ENCODE results near the gene INO80D. TPM values are rescaled to one million over a fixed set of nuclear protein-coding genes. Genes with fewer than 3 reads are reported as not detected.
A peak's percentile ranks its signal among the peaks of the same experiment; 100 is the strongest.

The INO80D gene
- total and polyA plus RNA-seq, 2 of the 13 experiments (the other 11 are each of a cell fraction or from before 2014, with no cell fraction given), result 7.6 to 7.9 TPM

DNA sequence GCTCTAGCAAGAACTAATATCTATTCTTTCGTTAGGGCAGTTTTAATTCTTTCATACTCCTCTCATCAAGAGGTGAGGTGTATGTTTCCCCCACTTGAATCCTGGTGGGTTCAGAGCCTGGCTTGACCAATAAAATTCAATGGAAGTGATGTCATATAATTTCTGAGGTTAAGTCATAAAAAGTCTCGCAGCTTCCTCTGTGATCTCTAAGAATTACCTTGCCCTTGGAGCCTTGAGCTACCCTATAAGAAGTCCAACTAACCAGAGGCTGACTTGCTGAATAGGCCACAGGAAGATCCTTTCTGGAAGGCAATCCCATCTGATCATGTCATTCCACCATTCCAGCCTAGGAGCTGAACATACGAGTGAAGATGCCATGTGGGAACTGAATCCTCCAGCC is 26.1 kb upstream of the INO80D start:
- Histone ChIP-seq H3K9me3 (ENCODE audit: low read length) (no peaks in the 10 kb centered on the region), H3K27ac (ENCODE audit: extremely low read length, insufficient read depth, low read length) (no peak overlapping the region), H3K9ac (ENCODE audit: insufficient read depth, low read depth, low read length) (no peak overlapping the region), H3K4me2 (ENCODE audit: low read depth, low read length) (no peak overlapping the region), H3K27me3 (ENCODE audit: control insufficient read depth in 1 of 2, insufficient read depth in 2 of 2, low read length in 2 of 2) (no peaks in the 10 kb centered on the region), H3K4me1 (ENCODE audit: insufficient read depth, low read length) (peaks cover 8% of the 10 kb centered on the region), H3K79me2 (ENCODE audit: insufficient read depth, low read length) (no peaks in the 10 kb centered on the region), H3K4me3 (replicated peaks in 1 of 3; ENCODE audit: insufficient read depth in 1 of 3, low read depth in 2 of 3, low read length in 3 of 3) (no peak overlapping the region), H3K36me3 (replicated peaks in 1 of 2; ENCODE audit: control insufficient read depth in 1 of 2, insufficient read depth in 2 of 2, low read length in 2 of 2) (peaks cover 0 to 2% of the 10 kb centered on the region in 2 experiments; a peak in 2 of 5 replicates), H4K20me1 (ENCODE audit: insufficient read depth, low read length) (no peaks in the 10 kb centered on the region), H2AFZ (ENCODE audit: low read length) (no peak overlapping the region)
- ATAC-seq, result no peak; the same call in 2 of the 3 replicates
- CTCF ChIA-PET (ENCODE audit: low intra/inter-chr PET ratio, low total read pairs), result no interaction called here
- intact Hi-C loops (cut with micrococcal nuclease; ENCODE audit: unreplicated experiment), result no loop called here
- no peak for DNase-seq (ENCODE audit: low spot score)
- in situ Hi-C loops (cut with HindIII; ENCODE audit: extremely low pct_ligation_motif_present, low pct_unique_long_range_greater_than_20kb), result no loop called here
- no TSS peak for BruUV-seq (replicated peaks)
- no peak for FAIRE-seq
- POLR2A ChIA-PET, result interaction anchor here (0.9 kb wide), 1 partner anchor 8 kb away, joined by 3 read pairs; no protein-coding TSS in a partner anchor
- no peak for TF ChIP-seq ZNF761 (CRISPR knock-in tag; conservative IDR thresholded peaks at IDR 0.05)
- peak; percentile 45; the same call in 1 of the 2 replicates for TF ChIP-seq ATF7 (IDR thresholded peaks at IDR 0.05)
- TF ChIP-seq ATF7 (CRISPR knock-in tag; IDR thresholded peaks at IDR 0.05), result no peak
- 97% methylated on average over 3 of the region's 3 CpGs for WGBS (ENCODE audit: low lambda C conversion rate)

- Histone ChIP-seq H3K27me3 (ENCODE audit: control insufficient read depth in 1 of 2, insufficient read depth in 2 of 2, low read length in 2 of 2) (no peaks in the 10 kb centered on the region), H3K9ac (ENCODE audit: insufficient read depth, low read depth, low read length) (no peak overlapping the region), H4K20me1 (ENCODE audit: insufficient read depth, low read length) (no peaks in the 10 kb centered on the region), H3K9me3 (ENCODE audit: low read length) (no peaks in the 10 kb centered on the region), H3K36me3 (replicated peaks in 1 of 2; ENCODE audit: control insufficient read depth in 1 of 2, insufficient read depth in 2 of 2, low read length in 2 of 2) (no peaks in the 10 kb centered on the region), H3K79me2 (ENCODE audit: insufficient read depth, low read length) (no peaks in the 10 kb centered on the region), H3K4me2 (ENCODE audit: low read depth, low read length) (no peak overlapping the region), H2AFZ (ENCODE audit: low read length) (no peak overlapping the region), H3K27ac (ENCODE audit: extremely low read length, insufficient read depth, low read length) (no peak overlapping the region), H3K4me3 (replicated peaks in 1 of 3; ENCODE audit: insufficient read depth in 1 of 3, low read depth in 2 of 3, low read length in 3 of 3) (no peak overlapping the region), H3K4me1 (ENCODE audit: insufficient read depth, low read length) (no peaks in the 10 kb centered on the region)
- intact Hi-C loops (cut with micrococcal nuclease; ENCODE audit: unreplicated experiment), result no loop called here
- FAIRE-seq, result no peak
- WGBS (ENCODE audit: low lambda C conversion rate), result 54% methylated on average over 7 of the region's 7 CpGs
- DNase-seq (ENCODE audit: low spot score), result no peak
- ATAC-seq, result no peak
- BruUV-seq (replicated peaks), result no TSS peak
- ChIA-PET CTCF (ENCODE audit: low intra/inter-chr PET ratio, low total read pairs) (no interaction called here), POLR2A (no interaction called here)
- in situ Hi-C loops (cut with HindIII; ENCODE audit: extremely low pct_ligation_motif_present, low pct_unique_long_range_greater_than_20kb), result no loop called here
- TF ChIP-seq HCFC1 (IDR thresholded peaks at IDR 0.05; ENCODE audit: low read depth, low read length), result no peak
- no peak for TF ChIP-seq ZEB1 (IDR thresholded peaks at IDR 0.05; ENCODE audit: insufficient replicate concordance, low read depth)
- no peak for TF ChIP-seq NCOA1 (CRISPR knock-in tag; IDR thresholded peaks at IDR 0.05)
- TF ChIP-seq ZNF839 (CRISPR knock-in tag; IDR thresholded peaks at IDR 0.05; ENCODE audit: borderline replicate concordance), result no peak
- no peak for TF ChIP-seq ZNF160 (CRISPR knock-in tag; IDR thresholded peaks at IDR 0.05)
- no peak for TF ChIP-seq HDAC2 (CRISPR knock-in tag; IDR thresholded peaks at IDR 0.05)
- TF ChIP-seq TARDBP (CRISPR knock-in tag; IDR thresholded peaks at IDR 0.05), result no peak
- TF ChIP-seq U2AF2 (IDR thresholded peaks at IDR 0.05; ENCODE audit: low read depth, low read length), result no peak
- TF ChIP-seq ZNF776 (CRISPR knock-in tag; IDR thresholded peaks at IDR 0.05), result no peak
- no peak for TF ChIP-seq ZNF225 (CRISPR knock-in tag; IDR thresholded peaks at IDR 0.05)
- TF ChIP-seq ZNF343 (CRISPR knock-in tag; IDR thresholded peaks at IDR 0.05), result no peak
- no peak for TF ChIP-seq JUNB (CRISPR knock-in tag; IDR thresholded peaks at IDR 0.05; ENCODE audit: borderline replicate concordance)
- TF ChIP-seq ZNF264 (CRISPR knock-in tag; IDR thresholded peaks at IDR 0.05), result no peak
- TF ChIP-seq, protein P1, sequence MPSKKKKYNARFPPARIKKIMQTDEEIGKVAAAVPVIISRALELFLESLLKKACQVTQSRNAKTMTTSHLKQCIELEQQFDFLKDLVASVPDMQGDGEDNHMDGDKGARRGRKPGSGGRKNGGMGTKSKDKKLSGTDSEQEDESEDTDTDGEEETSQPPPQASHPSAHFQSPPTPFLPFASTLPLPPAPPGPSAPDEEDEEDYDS (CRISPR knock-in tag; IDR thresholded peaks at IDR 0.05), result no peak
- no peak for TF ChIP-seq PPARG (CRISPR knock-in tag; conservative IDR thresholded peaks at IDR 0.05)
- TF ChIP-seq PAXIP1 (CRISPR knock-in tag; conservative IDR thresholded peaks at IDR 0.05), result no peak
These were observed 22.7 kb upstream of the INO80D start for GRCh38 chr2:206108713-206109112.

All from HepG2 (cell line).